H1 (cell line): Measurements from ENCODE around the gene PLXNA4. TPM values are rescaled to one million over a fixed set of nuclear protein-coding genes. Genes with fewer than 3 reads are reported as not detected.

Experiments used
- CTCF ChIA-PET: fragments of 300-600 bp; sonication (Branson Sonifier 250); formaldehyde crosslinking; loops from one replicate; lab custom pipeline; 2021; ENCODE audit not compliant: partially characterized antibody; lab: Charles Lee
- POLR2A ChIA-PET: fragments of 300-600 bp; sonication (Branson Sonifier 250); formaldehyde crosslinking; loops from one replicate; lab custom pipeline; 2021; ENCODE audit warnings: inconsistent platforms; ENCODE audit not compliant: partially characterized antibody; lab: Charles Lee
- DNase-seq, 2 experiments: peaks; one replicate each; pipeline versions ENCODE4 v3.0.0 to v3.0.0-alpha.2; 2010 to 2022; ENCODE audit warnings: low spot score in 2 of 2, low read depth in 1 of 2, mixed read lengths in 1 of 2
- FAIRE-seq: peaks from 2 replicates; lab custom pipeline; 2011; peaks lifted over from hg19 to GRCh38; lab: Jason Lieb, UNC
- H2AFZ ChIP-seq: 2 replicates; pipeline ENCODE4 v1.8.1; 2012; ENCODE audit warnings: low read length, inconsistent platforms
- H2AK5ac ChIP-seq: 2 replicates; pipeline ENCODE4 v1.6.1; 2013; ENCODE audit warnings: low read depth, low read length
- H2BK120ac ChIP-seq: replicated peaks from 2 replicates; pipeline ENCODE3; 2013; ENCODE audit warnings: low read depth, low read length, inconsistent platforms
- H2BK12ac ChIP-seq: 2 replicates; pipeline ENCODE4 v1.6.1; 2013; ENCODE audit warnings: low read depth, low read length
- H2BK15ac ChIP-seq: 2 replicates; pipeline ENCODE4 v1.6.1; 2013; ENCODE audit warnings: low read length
- H2BK20ac ChIP-seq: 2 replicates; pipeline ENCODE4 v1.6.1; 2013; ENCODE audit warnings: low read length
- H2BK5ac ChIP-seq: 2 replicates; pipeline ENCODE4 v1.6.1; 2013; ENCODE audit warnings: low read depth, low read length
- H3K14ac ChIP-seq: 2 replicates; pipeline ENCODE4 v1.6.1; 2013; ENCODE audit warnings: inconsistent platforms; ENCODE audit not compliant: insufficient read length
- H3K18ac ChIP-seq: 2 replicates; pipeline ENCODE4 v1.6.1; 2013; ENCODE audit warnings: low read length; ENCODE audit errors: extremely low read depth
- H3K23ac ChIP-seq: 2 replicates; pipeline ENCODE4 v1.6.1; 2013; ENCODE audit warnings: inconsistent platforms; ENCODE audit not compliant: insufficient read length
- H3K23me2 ChIP-seq: 2 replicates; pipeline ENCODE4 v1.6.1; 2013; ENCODE audit warnings: low read depth, low read length
- H3K27ac ChIP-seq: 2 replicates; pipeline ENCODE4 v1.6.1; 2011; ENCODE audit warnings: low read depth, low read length, inconsistent platforms
- H3K27me3 ChIP-seq, 4 experiments: replicated peaks in 1 of 4; 1 replicate in 1 of 4; 2 replicates in 3 of 4; pipeline versions ENCODE4 v1.6.1 to v1.8.1; 2011 to 2013; ENCODE audit warnings: low read length in 3 of 4, mild to moderate bottlenecking in 3 of 4, inconsistent platforms in 2 of 4, mixed read lengths in 2 of 4, moderate library complexity in 1 of 4; ENCODE audit not compliant: control insufficient read depth in 3 of 4, insufficient read depth in 3 of 4; ENCODE audit errors: extremely low read depth in 1 of 4
- H3K36me3 ChIP-seq, 4 experiments: 2 replicates each; pipeline versions ENCODE4 v1.6.1 to v1.8.1; 2011 to 2013; ENCODE audit warnings: mild to moderate bottlenecking in 4 of 4, low read length in 3 of 4, moderate library complexity in 2 of 4, control low read depth in 1 of 4, inconsistent platforms in 1 of 4; ENCODE audit not compliant: insufficient read depth in 4 of 4, control insufficient read depth in 2 of 4
- H3K4ac ChIP-seq: replicated peaks from 2 replicates; pipeline ENCODE3; 2013; ENCODE audit warnings: low read length, low read depth, mixed read lengths, inconsistent platforms; ENCODE audit not compliant: insufficient read length
- H3K4me1 ChIP-seq, 4 experiments: replicated peaks in 1 of 4; 1 replicate in 1 of 4; 2 replicates in 3 of 4; pipeline versions ENCODE4 v1.6.1 to v1.8.1; 2011 to 2013; ENCODE audit warnings: low read length in 3 of 4, inconsistent platforms in 2 of 4, mixed read lengths in 1 of 4; ENCODE audit not compliant: insufficient read depth in 4 of 4, control insufficient read depth in 3 of 4
- H3K4me2 ChIP-seq, 2 experiments: 2 replicates each; pipeline versions ENCODE4 v1.6.1 to v1.8.1; 2011 to 2013; ENCODE audit warnings: low read depth in 2 of 2, low read length in 2 of 2, control low read depth in 1 of 2, inconsistent platforms in 1 of 2, mild to moderate bottlenecking in 1 of 2; ENCODE audit not compliant: insufficient read depth in 1 of 2
- H3K4me3 ChIP-seq, 4 experiments: fragments of 200-600, 300-600 bp in 1 of 4; sonication (generic), shearing (Covaris generic), sonication (Bioruptor Twin) in 1 of 4; 2 replicates each; pipeline versions ENCODE4 v1.5.1 to v1.8.1; 2011 to 2016; ENCODE audit warnings: low read length in 4 of 4, low read depth in 3 of 4, control low read depth in 2 of 4, inconsistent platforms in 2 of 4, mild to moderate bottlenecking in 2 of 4, mixed read lengths in 1 of 4, moderate library complexity in 1 of 4; ENCODE audit not compliant: insufficient read depth in 2 of 4; ENCODE audit errors: extremely low read depth in 1 of 4
- H3K56ac ChIP-seq: replicated peaks from 2 replicates; pipeline ENCODE3; 2013; ENCODE audit warnings: low read depth, mild to moderate bottlenecking, mixed read lengths, low read length, inconsistent platforms; ENCODE audit not compliant: insufficient read length
- H3K79me1 ChIP-seq: 2 replicates; pipeline ENCODE4 v1.6.1; 2013; ENCODE audit warnings: low read depth, low read length, control low read depth
- H3K79me2 ChIP-seq, 2 experiments: 2 replicates each; pipeline versions ENCODE4 v1.6.1 to v1.8.1; 2012 to 2013; ENCODE audit warnings: low read length in 2 of 2, mild to moderate bottlenecking in 2 of 2, inconsistent platforms in 1 of 2; ENCODE audit not compliant: insufficient read depth in 2 of 2, control insufficient read depth in 1 of 2
- H3K9ac ChIP-seq, 4 experiments: replicated peaks in 1 of 4; 1 replicate in 1 of 4; 2 replicates in 3 of 4; pipeline versions ENCODE4 v1.6.1 to v1.8.1; 2011 to 2013; ENCODE audit warnings: low read depth in 3 of 4, low read length in 3 of 4, control low read depth in 2 of 4, mild to moderate bottlenecking in 2 of 4, moderate library complexity in 2 of 4, inconsistent platforms in 1 of 4; ENCODE audit errors: extremely low read depth in 1 of 4
- H3K9me3 ChIP-seq, 2 experiments: 2 replicates each; pipeline versions ENCODE4 v1.6.1 to v1.8.1; 2012 to 2013; ENCODE audit warnings: mild to moderate bottlenecking in 2 of 2, moderate library complexity in 2 of 2, control low read depth in 1 of 2, inconsistent platforms in 1 of 2, low read depth in 1 of 2, low read length in 1 of 2, mixed read lengths in 1 of 2; ENCODE audit not compliant: insufficient read depth in 2 of 2
- H4K20me1 ChIP-seq, 2 experiments: replicated peaks in 1 of 2; 2 replicates each; pipeline versions ENCODE3 to v1.8.1; 2011 to 2013; ENCODE audit warnings: inconsistent platforms in 2 of 2, low read length in 2 of 2, mild to moderate bottlenecking in 1 of 2; ENCODE audit not compliant: insufficient read depth in 2 of 2, control insufficient read depth in 1 of 2
- H4K5ac ChIP-seq: 2 replicates; pipeline ENCODE4 v1.6.1; 2013; ENCODE audit warnings: low read length, low read depth, mixed read lengths, inconsistent platforms; ENCODE audit not compliant: insufficient read length
- H4K8ac ChIP-seq: 2 replicates; pipeline ENCODE4 v1.8.0; 2013; ENCODE audit warnings: mild to moderate bottlenecking, moderate library complexity, low read length, inconsistent platforms; ENCODE audit not compliant: insufficient read depth; ENCODE audit errors: extremely low read depth
- H4K91ac ChIP-seq: replicated peaks from 2 replicates; pipeline ENCODE3; 2013; ENCODE audit warnings: low read length, mixed read lengths, inconsistent platforms; ENCODE audit not compliant: insufficient read length
- WGBS, 2 experiments: shearing (Covaris generic) in 1 of 2; methylation state at CpG; one replicate each; pipeline versions ENCODE4 v1.1.6 to v1.1.7; 2013 to 2015; ENCODE audit warnings: low lambda C conversion rate in 2 of 2, mixed read lengths in 2 of 2, inconsistent platforms in 1 of 2, low coverage in 1 of 2, missing lambda C conversion rate in 1 of 2; ENCODE audit not compliant: insufficient replicate concordance in 2 of 2, insufficient coverage in 1 of 2, insufficient read length in 1 of 2; ENCODE audit errors: extremely low coverage in 1 of 2, missing lambda C conversion rate in 1 of 2; 5-methylcytosine and 5-hydroxymethylcytosine counted together
- polyA plus RNA-seq, 7 experiments: library from polyadenylated mRNA; depleted of rRNA in 3 of 7; stranded (reverse) in 5 of 7; unstranded in 2 of 7; fragments of >200 nt in 5 of 7; fragments of 200-250 nt in 2 of 7; gene quantifications; 1 replicate in 5 of 7; 2 replicates in 1 of 7; 4 replicates in 1 of 7; pipeline versions ENCODE4 v1.2.1 to v1.2.3, GENCODE V29; 2011 to 2013; ENCODE audit warnings: missing spikeins in 2 of 7, mixed read lengths in 2 of 7
- total RNA-seq: library from RNA; stranded (reverse); fragmentation: NEBNext Ultra II Directional; extraction: Animal tissue kit (Norgen Biotek cat#: 25700); gene quantifications from 2 replicates; pipeline ENCODE4 v1.2.1, GENCODE V29; 2021
- TF ChIP-seq, protein P1 (sequence below): IDR thresholded peaks from 2 replicates; pipeline ENCODE4 v1.6.1; 2012; ENCODE audit warnings: inconsistent platforms

Gene PLXNA4
- total and polyA plus RNA-seq, 2 of the 8 experiments (the other 6 are each of a cell fraction or from before 2014, with no cell fraction given), result 0.76 to 0.79 TPM

DNA sequence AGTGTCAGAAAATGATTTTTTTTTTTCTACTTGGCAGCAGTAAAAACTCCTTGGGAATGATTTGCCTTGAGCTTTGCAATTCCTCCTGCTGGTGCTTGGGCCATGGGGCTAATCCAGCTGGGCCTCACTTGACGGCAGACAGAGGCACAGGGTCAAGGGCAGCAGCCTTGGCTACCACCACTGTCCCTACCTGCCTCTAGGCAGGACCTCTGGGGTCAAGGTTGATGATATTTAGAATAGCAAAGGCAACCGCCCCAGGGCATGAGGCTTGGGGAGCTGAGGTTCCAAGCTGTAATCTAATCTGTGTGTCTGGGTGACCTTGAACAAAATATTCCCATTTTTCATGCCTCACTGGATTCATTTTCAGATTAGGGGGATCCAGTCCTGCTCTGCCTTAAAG, 327.4 kb downstream of the PLXNA4 start:
- Histone ChIP-seq H3K9me3 (peaks cover 0 to 8% of the 10 kb centered on the region in 2 experiments; a peak in 3 of 4 replicates), H2BK12ac (no peak overlapping the region), H4K91ac (no peak overlapping the region), H3K27me3 (no peaks in the 10 kb centered on the region; a peak in 1 of 7 replicates), H3K4me1 (peaks cover 6 to 17% (median 15%) of the 10 kb centered on the region in 4 experiments; a peak in 6 of 7 replicates), H3K36me3 (no peaks in the 10 kb centered on the region), H3K14ac (no peak overlapping the region), H3K56ac (no peak overlapping the region), H2BK20ac (no peak overlapping the region), H3K23ac (no peak overlapping the region), H3K79me2 (no peaks in the 10 kb centered on the region), H2BK5ac (no peak overlapping the region), H2AK5ac (no peak overlapping the region), H3K27ac (no peak overlapping the region), H4K8ac (no peak overlapping the region), H2BK15ac (no peak overlapping the region), H3K4ac (no peak overlapping the region), H3K4me3 (no peak overlapping the region), H4K5ac (no peak overlapping the region), H2AFZ (no peak overlapping the region), H3K4me2 (no peak overlapping the region), H3K23me2 (no peaks in the 10 kb centered on the region), H4K20me1 (no peaks in the 10 kb centered on the region), H3K9ac (no peak overlapping the region), H2BK120ac (no peak overlapping the region), H3K79me1 (no peaks in the 10 kb centered on the region), H3K18ac (no peak overlapping the region)
- ChIA-PET CTCF (interaction anchor here (0.6 to 5.1 kb wide), 25 partner anchors 8 to 559 kb away, joined by 3 to 34 read pairs (median 3); no protein-coding TSS in a partner anchor), POLR2A (no interaction called here)
- TF ChIP-seq, protein P1, sequence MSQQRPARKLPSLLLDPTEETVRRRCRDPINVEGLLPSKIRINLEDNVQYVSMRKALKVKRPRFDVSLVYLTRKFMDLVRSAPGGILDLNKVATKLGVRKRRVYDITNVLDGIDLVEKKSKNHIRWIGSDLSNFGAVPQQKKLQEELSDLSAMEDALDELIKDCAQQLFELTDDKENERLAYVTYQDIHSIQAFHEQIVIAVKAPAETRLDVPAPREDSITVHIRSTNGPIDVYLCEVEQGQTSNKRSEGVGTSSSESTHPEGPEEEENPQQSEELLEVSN, result no peak
- WGBS, 2 experiments, result 100% methylated on average over 2 of the region's 2 CpGs; no CpG with 5 or more reads in 1 of the 2 experiments
- DNase-seq (no peak), FAIRE-seq (no peak)
